Forelimb muscle (tissue), 1 donor: Measurements from ENCODE around the gene MUC5AC. TPM values are rescaled to one million over a fixed set of nuclear protein-coding genes. Genes with fewer than 3 reads are reported as not detected.

Source experiments
- DNase-seq: peaks from one replicate; pipeline ENCODE4 v3.0.0-alpha.2; 2013; ENCODE audit warnings: low read depth
- polyA plus RNA-seq: library from polyadenylated mRNA; unstranded; fragments of 120-200 nt; gene quantifications from one replicate; pipeline ENCODE4 v1.2.1, GENCODE V29; 2013; ENCODE audit not compliant: insufficient read length

Gene MUC5AC
- polyA plus RNA-seq, 1 donor: not detected

- no peak for DNase-seq
Observed at GRCh38 chr11:1225386-1226225, 67.9 kb downstream of the MUC5AC start.

- DNase-seq: no peak
Observed at GRCh38 chr11:1226226-1226985, 68.7 kb downstream of the MUC5AC start.

- DNase-seq: no peak
Observed at GRCh38 chr11:1226986-1227550, 69.3 kb downstream of the MUC5AC start.

GRCh38 chr11:1227551-1228100 lies 69.9 kb downstream of the MUC5AC start:
- no peak for DNase-seq

- DNase-seq: no peak
Observed at GRCh38 chr11:1228101-1228821, 70.5 kb downstream of the MUC5AC start.

DNA sequence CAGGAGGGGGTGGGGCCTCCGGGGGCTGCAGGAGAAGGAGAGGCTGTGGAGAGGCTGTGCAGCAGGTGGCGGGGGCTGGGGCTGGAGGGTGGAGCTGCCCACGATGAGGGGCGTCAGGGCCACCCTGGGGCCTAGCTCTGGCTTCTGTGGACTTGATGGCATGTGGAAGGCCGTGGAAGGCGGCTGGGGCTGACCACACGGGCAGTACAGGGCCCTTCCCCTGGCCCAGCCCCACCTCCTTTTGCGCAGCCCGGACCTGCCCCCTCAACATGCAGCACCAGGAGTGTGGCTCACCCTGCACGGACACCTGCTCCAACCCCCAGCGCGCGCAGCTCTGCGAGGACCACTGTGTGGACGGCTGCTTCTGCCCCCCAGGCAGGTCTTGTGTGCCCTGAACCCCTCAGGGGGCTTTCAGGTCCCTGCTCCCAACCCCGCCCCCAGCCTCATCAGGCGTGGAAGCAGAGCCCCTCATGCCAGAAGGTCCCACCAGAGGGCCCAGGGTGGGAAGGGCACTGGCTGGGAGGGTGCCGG lies 71.2 kb downstream of the MUC5AC start:
- DNase-seq: no peak

GRCh38 chr11:1229471-1230120 lies 71.8 kb downstream of the MUC5AC start:
- no peak for DNase-seq

DNA sequence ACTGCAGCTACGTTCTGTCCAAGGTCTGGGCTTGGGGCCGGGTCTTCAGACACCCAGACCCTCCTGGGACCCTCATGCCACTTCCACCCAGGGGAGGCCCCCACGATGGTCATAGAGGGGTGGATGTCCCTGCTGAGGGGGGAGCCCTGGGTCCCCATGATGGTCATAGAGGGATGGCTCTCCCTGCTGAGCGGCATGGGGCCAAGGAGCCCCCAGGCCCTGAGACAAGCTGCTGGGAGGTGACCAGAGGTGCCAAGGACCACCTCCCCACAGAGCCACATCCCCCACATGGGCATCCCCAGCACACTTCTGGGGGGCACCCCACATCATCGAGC lies 72.3 kb downstream of the MUC5AC start:
- no peak for DNase-seq

- no peak for DNase-seq
Observed at GRCh38 chr11:1230456-1231395, 73.0 kb downstream of the MUC5AC start.

GRCh38 chr11:1231396-1232020 lies 73.8 kb downstream of the MUC5AC start:
- no peak for DNase-seq

- no peak for DNase-seq
Observed at GRCh38 chr11:1232021-1232882, 74.5 kb downstream of the MUC5AC start.

DNA sequence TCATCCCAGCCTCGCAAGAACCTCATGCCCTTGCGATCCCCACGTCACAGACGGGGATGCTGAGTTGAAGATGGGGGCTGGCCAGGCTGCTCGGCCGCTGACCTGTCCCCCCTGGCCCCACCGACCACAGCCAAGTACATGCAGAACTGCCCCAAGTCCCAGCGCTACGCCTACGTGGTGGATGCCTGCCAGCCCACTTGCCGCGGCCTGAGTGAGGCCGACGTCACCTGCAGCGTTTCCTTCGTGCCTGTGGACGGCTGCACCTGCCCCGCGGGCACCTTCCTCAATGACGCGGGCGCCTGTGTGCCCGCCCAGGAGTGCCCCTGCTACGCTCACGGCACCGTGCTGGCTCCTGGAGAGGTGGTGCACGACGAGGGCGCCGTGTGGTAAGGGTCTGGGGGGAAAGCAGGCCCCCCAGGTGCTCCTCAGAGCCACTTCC lies 75.1 kb downstream of the MUC5AC start:
- DNase-seq: no peak

GRCh38 chr11:1233351-1234053 lies 75.7 kb downstream of the MUC5AC start:
- DNase-seq: no peak

DNA sequence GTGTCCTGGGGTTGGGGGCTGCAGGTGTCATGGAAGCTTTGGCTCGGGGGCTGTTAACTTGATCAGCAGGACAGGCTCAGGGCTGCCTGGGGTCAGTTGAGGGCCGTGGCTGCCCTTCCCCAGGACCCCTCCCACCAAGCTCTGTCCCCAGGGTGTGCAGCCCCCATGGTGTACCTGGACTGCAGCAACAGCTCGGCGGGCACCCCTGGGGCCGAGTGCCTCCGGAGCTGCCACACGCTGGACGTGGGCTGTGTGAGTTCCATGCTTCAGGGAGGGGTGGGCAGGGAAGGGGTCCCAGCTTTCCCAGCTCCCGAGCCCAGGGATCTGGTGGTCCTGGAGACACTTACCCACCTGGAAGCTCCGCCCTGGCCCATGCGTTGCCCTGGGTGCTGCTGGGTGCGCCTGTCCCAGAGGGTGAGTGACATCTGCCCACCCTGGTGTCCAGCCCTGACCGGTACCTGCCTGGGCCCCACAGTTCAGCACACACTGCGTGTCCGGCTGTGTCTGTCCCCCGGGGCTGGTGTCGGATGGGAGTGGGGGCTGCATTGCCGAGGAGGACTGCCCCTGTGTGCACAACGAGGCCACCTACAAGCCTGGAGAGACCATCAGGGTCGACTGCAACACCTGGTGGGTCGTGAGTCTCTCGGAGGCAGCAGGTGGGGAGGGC lies 76.4 kb downstream of the MUC5AC start:
- no peak for DNase-seq

- DNase-seq: no peak
Observed at GRCh38 chr11:1234771-1235305, 77.1 kb downstream of the MUC5AC start.

- DNase-seq: no peak
Observed at GRCh38 chr11:1235306-1235900, 77.7 kb downstream of the MUC5AC start.
